GM03348 (cell line): ENCODE data around the gene PIAS3.
A peak's percentile ranks its signal among the peaks of the same experiment; 100 is the strongest.
"Not testable (repeated sequence)": the region's sequence is repeated elsewhere in the genome, so short reads cannot be mapped to it uniquely, and the experiment has no call there.

ENCODE experiments used
- DNase-seq: peaks from one replicate; pipeline ENCODE4 v3.0.0; 2012; ENCODE audit warnings: low spot score

Gene PIAS3

GRCh38 chr1:145874646-145875045 is 15.8 kb upstream of the PIAS3 start:
- DNase-seq: no peak

GRCh38 chr1:145871994-145872924 is 13.4 kb upstream of the PIAS3 start:
- DNase-seq: peak; percentile 68

GRCh38 chr1:145868232-145868631 is 9.4 kb upstream of the PIAS3 start:
- no peak for DNase-seq

DNA sequence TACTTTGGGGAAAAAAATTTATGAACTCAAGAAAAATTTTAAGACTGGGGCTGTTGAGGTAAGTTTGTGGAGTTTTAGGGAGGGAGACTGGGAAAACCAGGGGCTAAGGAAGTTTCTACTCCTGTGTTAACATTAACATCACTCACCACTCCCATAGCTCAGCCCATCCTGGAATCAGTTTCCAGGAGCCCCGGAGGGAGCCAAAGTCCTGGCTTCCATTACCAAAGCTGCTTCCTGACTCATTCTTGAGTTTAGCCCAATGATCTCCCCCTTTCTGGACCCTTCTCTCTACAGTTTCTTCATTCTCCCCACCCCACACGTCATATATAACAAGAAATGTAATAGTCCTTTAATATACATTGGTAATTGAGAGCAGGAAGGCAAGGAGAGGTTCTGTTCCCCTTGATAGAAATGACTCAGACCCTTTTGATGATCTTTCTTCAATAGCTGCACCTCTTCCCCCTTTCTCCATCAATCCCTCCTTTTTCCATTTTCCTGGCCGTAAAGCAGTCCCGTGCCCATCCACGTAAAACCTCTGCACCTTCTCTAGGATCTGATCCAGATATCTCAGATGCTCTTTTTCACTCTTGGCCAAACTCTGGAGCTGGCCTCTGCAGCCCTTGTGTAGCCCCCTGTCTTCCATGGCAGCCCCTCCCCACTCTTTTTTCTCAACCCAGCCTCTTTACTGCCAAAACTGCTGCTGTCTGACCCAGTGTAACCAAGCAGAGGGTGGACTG is 4.6 kb upstream of the PIAS3 start:
- no peak for DNase-seq

DNA sequence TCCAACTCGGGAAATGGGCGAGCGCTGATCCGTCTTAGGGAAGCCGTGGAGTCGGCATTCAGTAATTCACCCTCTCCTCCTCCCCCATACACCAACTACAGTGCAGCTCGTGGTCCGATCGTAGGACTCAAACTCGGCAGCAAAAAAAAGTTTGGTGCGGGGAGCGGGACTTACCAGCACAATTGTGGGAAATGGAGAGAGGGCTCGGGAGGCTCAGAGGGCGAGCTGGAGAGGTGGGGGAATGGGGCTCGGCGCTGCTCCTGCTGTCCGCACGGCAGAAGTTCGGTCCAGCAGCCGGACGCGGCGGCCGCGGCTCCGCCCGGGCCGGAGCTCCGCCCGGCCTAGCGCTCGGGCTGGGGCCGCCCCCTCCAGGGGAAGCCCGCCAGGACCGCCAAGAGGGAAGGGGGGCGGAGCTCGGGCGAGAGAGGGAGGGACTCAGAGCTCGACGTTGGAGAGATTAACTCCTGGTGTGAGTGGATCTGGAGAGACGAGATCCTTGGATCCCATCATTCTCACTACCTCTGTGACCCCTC is 676 bp upstream of the PIAS3 start:
- DNase-seq: peak; percentile 97

GRCh38 chr1:145858238-145858900 is 512 bp downstream of the PIAS3 start:
- DNase-seq: peak; percentile 76

- no peak for DNase-seq
Measured at GRCh38 chr1:145857170-145857569, 1.7 kb downstream of the PIAS3 start.

DNA sequence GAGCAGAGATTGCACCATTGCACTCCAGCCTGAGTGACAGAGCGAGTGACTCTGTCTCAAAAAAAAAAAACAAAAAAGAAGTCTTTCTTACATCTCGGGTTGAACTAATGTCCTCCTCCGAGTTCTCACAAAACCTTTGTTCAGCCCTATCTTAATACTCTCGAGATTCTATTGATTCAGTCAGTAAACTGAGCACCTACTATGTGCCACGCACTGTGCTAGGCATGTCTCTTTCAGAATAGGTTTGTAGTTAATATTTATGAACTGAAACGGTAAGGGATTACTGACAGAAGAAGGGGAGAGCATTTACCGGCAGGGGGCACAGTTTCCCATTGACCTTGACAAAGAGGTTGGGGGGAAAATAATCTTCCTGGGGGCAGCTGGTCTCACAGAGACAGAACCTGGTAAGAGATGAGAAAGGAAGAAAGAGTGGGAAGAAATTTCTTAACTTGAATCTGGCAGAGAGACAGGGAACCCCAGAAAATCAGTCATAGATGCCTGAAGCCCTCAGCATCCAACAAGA is 3.4 kb downstream of the PIAS3 start:
- DNase-seq: no peak

DNA sequence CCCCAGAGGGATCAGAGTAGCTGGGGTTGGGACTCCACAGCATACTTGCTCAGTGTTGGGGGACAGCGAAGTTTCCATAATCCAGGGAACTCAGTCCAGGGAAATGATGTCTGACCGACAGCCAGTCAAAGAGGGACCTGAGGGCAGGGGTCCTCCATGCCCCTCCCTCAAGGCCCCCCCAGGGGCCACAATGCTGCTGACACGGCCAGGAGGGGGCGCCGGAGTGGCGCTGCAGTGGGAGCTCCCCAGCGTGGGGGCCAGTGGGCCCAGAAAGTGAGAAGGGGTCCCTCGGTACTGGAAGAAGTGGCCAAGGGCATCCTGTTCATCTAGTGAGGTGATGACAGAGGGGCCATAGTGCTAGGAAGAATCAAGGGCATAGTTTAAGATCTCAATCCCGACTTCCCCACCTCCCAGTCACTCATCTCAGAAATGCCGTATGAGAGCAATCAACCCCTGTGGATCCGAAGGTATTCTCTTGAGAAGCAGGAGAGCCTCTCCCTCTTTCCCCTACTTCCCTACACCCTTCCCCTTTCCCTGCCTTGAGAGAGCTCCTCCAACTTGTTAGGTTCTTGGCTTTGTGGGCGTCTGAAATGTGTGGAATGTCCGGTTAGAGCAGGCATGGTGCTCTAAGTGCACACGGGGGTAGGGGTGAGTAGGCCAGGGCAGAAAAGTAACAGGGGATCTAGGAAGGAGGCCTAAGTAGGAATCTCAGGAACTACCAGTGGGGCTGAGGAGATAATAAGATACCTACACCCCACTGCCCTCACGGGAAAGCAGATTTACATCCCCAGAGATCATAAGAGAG is 9.3 kb downstream of the PIAS3 start:
- peak; percentile 89 for DNase-seq

- DNase-seq: no peak
Measured at GRCh38 chr1:145847827-145848226, 11.1 kb downstream of the PIAS3 start.

GRCh38 chr1:145846201-145846612 is 12.7 kb downstream of the PIAS3 start:
- peak; percentile 68 for DNase-seq

GRCh38 chr1:145845514-145846161 is 13.2 kb downstream of the PIAS3 start, which contains the start of gene NUDT17:
TSS of gene NUDT17 (plus strand) at chr1:145845630. CDS start at chr1:145845641, 11 bp downstream.
- peak; percentile 90 for DNase-seq

DNA sequence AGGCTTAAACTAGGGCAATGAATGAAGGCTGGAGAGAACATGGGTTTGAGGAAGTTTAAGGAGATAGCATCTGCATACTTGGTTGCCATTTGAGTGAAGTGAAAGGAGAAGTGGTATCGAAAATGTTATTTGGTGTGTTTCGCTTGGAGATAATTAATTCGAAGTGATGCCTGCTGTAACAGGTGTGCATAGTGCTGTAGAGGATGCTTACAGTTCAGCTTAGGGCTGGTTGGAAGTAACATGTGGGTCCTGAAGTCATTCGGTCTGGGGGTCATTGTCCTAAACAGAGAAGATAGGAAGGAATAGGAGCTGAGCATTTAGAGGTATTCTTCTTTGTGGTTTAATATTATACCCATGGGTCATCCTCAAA is 13.8 kb downstream of the PIAS3 start:
- no peak for DNase-seq

GRCh38 chr1:145843031-145843430 is 15.8 kb downstream of the PIAS3 start:
- no peak for DNase-seq

DNA sequence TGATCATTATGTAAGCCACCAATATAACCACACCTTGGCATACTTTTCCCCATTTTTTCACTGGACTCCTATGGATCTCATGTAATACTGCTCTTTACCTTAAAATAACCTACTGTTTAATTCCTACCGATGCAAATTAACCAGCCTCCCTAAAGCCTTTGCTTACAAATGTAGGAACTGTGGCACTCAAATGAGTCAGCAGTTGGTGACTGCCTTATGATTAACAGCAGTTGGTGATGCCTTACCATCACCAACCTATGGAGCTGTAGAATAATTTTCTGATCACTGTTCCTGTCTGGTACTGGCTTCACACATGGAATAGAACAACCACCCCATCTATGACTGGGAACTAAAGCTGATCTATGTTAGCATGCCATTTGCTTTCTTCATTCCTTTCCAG is 21.2 kb downstream of the PIAS3 start:
- no peak for DNase-seq

DNA sequence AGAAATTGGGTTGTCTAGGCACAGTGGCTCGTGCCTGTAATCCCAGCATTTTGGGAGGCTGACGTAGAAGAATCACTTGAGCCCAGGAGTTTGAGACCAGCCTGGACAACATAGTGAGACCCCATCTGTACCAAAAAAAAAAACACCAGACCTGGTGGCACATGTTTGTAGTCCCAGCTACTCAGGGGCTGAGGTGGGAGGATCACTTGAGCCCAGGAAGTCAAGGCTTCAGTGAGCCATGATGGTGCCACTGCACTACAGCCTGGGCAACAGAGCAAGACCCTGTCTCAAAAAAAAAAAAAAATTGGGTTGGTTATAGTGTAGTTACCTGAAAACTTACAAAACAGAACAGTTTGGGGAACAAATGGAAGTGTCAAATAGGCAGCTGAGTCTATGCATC is 28.1 kb downstream of the PIAS3 start:
- DNase-seq: not testable (repeated sequence)

- no peak for DNase-seq
Measured at GRCh38 chr1:145828367-145829026, 30.4 kb downstream of the PIAS3 start.

DNA sequence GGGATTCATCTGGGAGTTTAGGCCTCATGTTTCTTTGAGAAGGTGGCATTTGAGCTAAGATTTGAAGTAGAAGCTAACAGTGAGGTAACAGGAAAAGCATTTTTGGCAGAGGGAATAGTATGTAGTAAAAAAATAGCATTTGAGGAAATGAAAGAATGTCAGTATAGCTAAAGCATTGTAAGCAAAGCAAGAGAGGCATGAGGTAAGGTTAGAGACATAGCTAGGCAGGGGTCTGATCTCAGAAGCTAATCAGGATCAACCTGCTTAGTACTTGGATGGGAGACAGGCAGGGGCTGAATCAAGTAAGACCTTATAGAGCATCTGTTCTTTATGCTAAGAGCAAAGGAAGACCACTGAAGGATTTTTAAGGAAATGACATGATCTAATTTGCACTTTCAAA is 30.9 kb downstream of the PIAS3 start:
- DNase-seq: no peak

GRCh38 chr1:145826030-145826429 is 32.9 kb downstream of the PIAS3 start:
- no peak for DNase-seq

DNA sequence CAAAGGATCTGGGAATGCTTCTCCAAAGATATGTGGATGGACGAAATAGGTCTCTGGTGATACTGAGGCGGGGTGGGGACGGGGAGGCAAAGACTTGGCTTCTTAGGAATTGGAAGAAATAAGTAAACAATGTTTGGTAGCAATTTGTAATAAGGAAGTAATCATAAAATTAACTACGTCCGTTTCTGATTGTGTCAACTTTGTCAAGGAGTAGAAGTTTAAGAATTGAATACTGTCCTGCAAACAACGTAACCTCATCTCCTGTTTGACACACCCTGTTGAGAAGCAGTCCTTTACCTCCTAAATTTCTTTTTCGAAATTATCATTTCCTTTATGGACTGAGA is 34.4 kb downstream of the PIAS3 start:
- peak; percentile 9 for DNase-seq
